ENCODE data around the gene FUCA1.

DNA sequence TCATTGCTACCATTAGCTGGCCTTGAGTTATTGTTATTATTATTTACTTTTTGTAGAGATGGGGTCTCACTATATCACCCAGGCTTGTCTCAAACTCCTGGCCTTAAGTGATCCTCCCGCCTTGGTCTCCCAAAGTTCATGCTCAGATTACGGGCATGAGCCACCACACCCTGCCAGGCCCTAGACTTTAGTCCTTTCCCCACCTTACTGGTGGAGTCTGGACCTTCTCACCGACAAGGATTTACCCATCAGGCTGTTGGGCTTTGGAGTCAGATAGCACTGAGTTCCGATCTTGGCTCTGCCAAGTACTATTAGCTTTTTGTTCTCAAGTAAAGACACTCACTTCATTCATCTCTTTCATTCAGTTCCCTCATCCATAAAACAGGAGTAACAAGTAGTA lies 27.9 kb upstream of the FUCA1 start:
- TF ChIP-seq EZH2phosphoT487 (IDR thresholded peaks at IDR 0.05) (no peak), CTCF (IDR thresholded peaks at IDR 0.05) (no peak)

Data from neural progenitor cell (in vitro differentiated cells).